ENCODE measurements around the gene SAG.

Gene SAG

DNA sequence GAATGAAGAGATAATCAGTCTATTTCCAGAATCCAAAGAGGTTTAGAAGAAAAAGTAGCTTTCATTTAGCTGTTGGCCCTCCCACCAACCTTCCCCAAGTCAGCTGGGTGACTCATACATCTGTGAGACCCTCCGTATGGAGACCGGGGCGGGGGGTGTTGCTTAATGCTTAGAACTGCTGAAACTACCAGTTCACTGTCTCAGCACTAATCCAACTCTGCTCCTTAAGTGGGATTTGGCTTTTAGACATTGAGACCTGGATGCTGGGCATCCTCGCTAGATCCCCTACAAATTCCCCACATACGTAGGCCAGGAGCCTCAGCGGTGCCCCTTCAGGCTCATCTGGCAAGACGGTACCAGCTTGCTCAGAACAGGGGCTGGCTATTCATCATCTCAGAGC lies at the start of gene SAG:
Gene SAG, plus strand, starts transcription at position 252 of the 400 bp plus-strand sequence. CDS start 1,374 bp downstream, outside the sequence.
- no peak for DNase-seq

DNA sequence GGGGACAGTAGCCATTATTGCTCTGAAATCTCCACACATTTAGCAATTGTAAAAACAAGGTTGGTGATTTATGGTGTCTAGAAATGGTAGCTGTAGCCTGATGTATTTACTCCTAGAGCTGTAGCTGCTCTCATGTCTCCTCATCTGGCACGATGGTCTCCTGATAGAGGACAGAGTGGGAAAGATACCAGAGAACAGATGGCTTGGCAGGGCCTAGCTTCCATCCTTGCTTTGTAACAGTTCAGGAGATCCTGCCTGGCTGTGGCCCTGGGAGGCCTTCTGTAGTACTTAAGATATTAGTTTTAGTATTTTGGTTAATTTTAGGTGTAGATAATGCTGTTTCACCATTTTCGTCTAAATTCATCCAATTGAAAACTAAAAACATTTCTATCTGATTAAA lies 49.4 kb upstream of the SAG start:
- DNase-seq = no peak

DNA sequence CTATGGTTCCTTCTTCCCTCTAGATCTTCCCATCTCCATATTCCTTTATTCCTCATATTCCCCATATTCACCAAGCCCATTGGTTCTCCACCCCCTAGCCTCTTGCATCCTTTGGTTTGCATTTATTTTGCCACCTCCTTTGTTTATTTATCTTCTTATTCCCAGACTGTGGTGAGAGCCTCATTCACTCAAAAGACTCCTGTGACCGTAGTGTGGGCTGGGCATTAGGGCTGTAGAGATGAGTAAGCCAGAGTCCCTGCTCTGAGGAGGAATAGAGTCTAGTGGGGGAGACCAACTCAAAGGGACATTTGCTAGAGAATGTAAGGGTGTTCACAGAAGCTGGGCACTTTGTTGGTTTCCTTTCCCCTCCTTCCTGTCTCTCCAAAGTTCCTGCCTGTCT lies 47.9 kb upstream of the SAG start:
- DNase-seq = no peak

DNA sequence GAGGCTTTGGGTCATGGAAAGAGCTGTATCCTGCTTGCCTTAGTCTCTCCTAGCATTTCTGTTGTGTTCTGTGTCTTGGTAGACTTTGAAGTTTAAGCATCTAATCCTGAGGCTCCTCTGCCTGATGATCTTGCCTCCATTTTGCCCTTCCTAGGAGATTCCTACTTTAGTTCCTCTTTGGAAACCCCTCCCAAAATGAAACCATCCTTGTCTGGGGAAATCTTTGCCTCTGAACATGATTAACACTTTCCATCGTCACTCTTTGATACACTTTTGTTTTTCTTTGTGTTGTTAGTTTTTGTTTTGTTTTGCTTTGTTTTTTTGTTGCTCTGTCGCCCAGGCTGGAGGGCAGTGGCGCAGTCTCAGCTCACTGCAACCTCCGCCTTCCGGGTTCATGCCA lies 47.0 kb upstream of the SAG start:
- DNase-seq = no peak

DNA sequence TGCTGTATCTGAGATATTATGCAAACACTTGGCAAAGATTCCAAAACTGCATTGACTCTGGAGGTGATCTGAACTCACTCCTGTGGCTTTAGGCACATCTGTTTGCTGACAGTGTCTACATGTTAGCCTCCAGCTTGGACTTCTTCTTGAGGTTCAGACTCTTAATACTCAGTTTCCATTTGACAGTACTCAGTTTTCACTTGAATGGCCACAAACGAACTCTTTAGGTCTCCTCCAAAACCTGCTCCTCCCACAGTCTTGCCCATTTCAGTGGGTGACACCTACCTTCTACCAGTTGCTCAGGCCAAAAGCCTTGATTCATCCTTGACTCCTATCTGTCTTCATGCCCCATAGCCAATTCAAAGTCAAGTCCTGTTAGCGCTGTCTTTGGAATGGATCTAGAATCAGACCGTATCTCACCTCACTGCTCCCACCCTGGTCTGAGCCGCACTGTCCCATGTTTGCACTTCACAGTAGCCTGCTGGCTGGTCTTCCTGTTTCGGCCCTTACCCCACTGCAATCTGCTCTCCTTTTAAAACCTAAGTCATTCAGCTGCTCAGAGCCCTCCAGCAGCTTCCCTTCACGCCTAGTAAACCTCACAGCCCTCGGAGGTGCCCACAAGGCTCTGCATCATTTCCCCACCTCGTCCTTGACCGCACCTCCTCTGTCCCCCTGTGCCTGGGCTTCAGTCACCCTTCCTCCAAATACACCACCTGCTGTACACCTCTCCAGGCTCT lies 45.6 kb upstream of the SAG start:
- no peak for DNase-seq

DNA sequence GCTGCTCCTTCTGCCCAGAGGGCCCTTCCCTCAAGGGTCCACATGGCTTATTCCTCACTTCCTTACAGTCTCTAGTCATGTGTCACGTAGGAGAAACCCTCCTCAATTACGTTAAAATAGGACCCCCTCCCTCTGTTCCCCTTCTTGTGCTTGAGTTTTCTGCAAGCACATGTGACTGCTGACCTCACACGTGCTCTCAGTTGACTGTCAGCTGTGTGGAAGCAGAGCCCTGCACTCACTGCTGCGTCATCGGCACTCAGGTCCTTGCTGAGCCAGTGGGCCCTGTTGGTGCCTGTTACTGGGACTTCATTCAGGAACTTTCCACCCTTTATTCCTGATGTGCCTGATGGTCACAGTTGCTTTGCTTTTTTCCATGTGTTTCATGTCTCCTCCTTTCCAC lies 45.1 kb upstream of the SAG start:
- DNase-seq = no peak

DNA sequence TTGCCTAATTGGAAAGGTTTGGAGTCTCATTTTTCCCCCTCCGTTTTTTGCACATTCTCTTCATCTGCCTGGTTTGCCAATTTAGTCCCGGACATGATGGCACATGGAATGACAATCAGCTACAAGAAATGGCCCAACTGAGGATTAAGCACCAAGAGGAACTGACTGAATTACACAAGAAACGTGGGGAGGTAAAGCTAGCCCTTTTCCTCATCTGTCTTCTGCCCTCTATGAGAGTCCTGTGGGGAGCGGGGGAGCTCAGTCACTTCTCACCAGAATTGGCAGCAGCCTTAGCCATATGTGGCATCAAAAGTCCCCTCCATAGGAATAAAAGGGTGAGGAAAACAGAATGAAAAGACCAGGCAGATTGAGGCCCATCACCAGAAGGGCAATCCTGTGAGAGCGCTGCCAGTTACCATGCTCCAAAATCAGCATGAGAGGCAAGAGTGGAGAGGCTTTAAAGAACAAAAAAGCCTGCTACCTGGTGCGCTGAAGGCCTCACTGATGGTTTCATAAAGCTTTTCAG lies 44.5 kb upstream of the SAG start:
- no peak for DNase-seq

DNA sequence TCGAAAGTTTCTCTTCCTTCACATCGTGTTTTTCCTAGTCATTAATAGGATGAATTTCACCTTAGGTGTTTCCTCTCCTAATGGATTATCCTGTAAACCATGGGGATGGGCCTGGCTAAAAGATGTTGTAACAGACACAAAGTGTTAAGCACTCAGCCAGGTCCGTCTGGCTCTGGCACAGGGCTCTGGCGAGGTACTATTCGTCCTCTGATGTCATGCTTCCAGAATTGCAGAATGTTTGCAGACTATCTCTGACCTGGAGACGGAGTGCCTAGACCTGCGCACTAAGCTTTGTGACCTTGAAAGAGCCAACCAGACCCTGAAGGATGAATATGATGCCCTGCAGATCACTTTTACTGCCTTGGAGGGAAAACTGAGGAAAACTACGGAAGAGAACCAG lies 42.9 kb upstream of the SAG start:
- DNase-seq = no peak

DNA sequence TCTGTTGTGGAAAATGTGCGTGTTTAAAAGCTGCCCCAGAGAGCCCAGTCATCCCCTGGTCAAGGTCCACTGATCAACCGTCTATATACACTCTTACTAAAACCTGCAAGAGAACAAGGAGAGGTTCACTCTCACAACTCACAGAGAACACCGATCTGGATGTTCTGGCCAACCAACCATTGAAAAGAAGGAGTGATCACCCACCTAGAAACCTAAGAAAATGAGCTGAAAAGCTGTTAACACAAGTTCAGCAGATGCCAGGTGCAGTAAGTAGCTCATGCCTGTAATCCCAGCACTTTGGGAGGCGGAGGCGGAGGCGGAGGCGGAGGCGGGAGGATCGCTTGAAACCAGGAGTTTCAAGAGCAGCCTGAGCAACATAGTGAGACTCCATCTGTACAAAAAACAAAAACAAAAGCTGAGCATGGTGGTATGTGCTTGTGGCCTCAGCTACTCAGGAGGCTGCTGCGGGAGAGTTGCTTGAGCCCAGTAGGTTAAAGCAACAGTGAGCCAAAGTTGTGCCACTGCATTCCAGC lies 41.7 kb upstream of the SAG start:
- no peak for DNase-seq

DNA sequence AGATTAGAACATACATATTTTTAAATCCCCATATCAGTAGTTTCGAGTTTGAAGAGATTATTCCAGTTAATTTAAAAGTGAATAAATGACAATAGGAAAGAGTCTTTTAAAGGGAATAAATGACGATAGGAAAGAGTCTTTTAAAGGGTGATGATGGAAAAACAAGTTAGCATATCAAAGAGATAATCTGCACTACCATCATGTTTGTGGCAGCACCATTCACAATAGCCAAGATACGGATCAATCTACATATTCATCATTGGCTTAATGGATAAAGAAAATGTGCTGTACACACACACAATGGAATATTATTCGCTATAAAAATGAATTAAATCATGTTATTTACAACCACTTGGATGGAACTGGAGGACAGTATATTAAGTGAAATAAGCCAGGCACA lies 41.1 kb upstream of the SAG start:
- DNase-seq = no peak

DNA sequence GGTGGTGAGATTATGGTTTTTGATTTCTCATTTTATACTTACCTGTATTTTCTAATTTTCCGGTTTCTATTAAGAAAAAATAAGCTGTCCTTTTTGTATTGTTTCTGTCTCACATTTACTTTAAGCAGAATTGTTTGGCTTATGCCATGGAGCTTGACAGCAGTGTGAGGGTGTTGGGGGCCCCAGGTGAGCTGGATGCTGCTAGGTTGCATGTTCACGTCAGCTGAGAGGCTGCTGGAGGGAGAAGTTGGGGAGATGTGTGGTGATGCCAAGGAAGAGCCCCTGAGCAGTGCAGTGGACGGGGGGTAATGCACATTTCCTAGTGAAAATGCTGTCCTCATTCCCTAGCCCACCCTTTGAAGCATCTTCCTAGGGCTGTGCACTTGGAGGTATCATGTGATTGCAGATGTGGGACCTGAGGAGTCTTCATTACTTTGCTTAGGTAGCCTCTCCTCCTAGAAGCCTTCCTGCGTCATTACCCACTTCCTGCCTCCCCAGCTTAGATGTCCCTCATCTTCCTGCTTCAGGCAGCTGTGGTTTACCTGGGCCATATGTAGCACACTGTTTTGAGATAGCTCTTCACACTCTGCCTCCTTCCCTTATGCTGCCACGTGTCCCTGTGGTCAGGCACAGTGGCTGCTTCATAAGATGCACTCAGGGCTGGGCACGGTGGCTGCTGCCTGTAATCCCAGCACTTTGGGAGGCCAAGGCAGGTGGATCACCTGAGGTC lies 39.9 kb upstream of the SAG start:
- DNase-seq = peak; percentile 79

DNA sequence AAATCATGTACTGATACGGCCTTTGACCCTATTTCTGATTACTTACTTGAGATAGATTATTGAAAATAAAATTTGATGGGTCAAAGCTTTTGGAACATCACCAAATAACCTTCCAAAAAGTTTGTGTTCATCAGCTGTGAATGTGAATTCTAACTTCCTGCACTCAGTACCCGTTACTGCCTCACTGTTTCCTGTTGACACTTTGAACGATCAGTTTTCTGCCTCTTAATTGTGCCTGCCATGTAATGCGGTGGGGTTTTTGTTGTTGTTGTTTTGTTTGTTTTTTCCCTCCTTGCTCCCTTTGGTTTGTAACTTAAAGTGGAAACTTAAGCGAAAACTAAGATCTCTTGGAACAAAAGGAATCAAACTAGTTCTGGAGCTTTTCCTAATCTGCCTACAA lies 37.2 kb upstream of the SAG start:
- no peak for DNase-seq

DNA sequence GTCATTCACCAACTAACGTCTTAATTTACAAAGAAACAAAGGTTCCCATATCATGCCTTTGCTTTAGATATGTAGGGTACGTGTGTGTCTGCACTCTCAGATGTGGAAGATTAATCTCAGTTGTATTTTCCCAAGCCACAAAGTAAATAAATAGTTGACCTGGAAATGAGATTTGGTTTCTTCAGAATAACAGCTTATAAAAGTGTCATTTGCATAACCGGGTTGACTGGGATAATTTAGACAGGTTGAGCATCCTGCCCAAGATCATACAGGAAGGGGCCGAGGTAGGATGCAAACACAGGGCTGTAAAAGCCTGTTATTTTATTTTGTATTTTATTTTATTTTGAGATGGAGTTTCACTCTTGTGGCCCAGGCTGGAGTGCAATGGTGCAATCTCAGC lies 36.7 kb upstream of the SAG start:
- no peak for DNase-seq

DNA sequence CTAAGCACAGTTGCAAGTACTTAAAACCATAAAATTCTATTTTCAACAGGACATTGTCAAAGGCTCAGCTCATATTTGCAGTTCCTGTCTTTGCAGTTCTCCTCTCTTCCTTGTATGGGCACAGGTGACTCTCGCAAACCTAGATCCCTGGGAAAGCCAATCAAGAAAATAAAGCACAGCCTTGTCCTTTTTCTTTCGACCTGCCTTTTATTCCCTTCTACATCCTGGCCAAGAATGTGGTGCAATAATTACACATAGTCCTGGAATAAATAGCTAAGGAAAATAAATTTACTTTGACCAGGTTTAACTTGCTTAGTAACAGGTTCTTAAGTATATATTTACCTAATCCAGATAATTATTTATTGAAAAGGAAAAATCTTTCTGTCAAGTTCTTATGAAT lies 35.9 kb upstream of the SAG start:
- DNase-seq = no peak

DNA sequence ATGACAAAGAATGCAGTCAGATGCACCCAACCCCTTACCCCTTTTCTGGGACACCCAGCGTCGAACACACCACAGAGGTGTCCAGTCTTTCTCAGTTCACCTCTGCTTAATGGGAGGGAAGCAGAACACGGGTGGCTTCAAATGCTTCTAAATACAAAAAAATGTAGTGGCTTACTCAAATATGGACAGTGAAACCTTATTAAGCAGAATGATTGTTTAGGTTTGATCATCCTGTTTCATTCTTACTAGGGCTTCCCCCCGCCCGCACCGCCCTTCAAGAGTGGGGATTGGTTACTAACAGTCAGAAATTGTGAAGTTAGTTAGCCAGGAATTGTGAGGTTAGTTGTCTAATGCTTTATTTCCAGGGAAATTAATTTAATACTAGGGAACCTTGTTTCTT lies 34.5 kb upstream of the SAG start:
- DNase-seq = peak; percentile 52

DNA sequence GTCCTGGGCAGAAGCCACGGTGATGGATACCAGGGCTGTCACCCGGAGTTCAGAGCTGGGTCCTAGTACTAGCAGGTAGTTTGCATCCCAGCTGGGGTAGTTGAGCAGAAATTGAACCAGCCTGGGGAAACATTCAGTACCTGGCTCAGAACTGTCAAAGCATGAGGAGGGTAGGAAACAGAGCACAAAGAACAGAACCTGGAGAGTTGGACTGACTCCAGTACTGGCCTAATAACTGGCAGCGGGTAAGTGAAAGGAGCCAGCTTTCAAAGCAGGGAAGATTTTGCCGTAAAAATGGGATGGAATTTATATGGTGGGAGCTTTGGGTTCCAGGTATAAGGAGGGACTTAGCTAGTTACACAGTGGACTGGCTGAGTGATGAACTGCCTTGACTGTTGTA lies 32.4 kb upstream of the SAG start:
- no peak for DNase-seq

DNA sequence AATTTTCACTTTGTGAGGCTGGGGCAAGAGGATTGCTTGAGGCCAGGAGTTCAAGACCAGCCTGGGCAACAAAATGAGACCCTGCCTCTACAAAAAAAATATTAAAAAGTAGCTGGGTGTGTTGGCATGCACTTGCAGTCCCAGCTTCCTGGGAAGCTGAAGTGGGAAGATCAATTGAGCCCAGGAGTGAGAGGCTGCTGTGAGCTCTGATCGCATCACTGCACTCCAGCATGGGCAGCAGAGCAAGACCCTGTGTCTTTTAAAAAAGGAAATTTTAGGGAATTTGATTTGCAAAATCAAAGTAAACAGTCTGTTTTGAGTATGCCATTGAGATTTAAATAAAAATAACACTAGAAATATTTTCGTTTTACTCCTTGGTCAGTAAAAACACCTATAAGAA lies 28.7 kb upstream of the SAG start:
- no peak for DNase-seq

DNA sequence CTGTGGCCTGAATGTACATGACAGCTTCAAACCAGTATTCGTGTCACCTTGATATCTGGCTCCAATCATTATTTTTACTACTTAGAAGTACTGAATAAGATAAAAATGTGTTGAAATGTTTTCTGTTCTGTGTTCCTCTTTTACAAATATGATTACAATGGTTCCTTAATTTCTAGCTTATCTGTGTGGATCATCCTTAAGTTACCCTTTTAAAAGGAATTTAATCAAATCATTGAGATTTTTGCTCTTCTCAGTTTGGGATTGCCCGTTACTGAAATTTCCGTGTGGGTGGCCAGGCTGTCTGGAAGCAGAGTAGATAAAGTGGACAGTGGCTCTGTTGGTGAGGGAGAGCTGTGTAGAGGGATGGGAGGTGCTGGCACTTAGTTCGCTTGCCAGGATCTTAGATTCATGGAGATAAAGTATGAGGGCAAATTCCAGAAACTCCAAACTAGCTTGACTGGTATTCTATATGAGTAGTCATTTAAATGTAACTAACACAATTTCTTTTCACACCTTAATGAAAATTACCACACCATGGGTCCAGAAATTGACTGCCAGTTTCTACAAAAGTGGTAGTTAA lies 27.4 kb upstream of the SAG start:
- DNase-seq = no peak

DNA sequence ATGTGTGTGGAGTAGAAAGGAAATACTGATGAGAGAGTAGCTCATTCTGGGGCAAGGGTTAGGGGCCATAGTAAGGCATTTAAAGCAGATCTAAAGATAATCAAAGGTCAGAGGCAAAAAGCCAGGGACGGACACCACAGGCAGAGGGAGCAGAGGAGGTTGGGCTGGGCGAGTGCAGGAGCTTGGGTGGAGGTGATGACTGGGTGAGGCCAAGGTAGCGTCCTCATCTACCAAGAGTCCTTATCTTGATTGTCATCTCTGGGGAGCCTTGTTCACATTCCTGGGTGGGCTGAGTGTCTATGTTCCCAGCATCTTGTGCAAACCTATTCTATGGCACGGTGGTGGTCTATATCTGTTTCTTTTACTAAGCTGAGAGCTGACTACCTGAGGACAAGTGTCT lies 26.1 kb upstream of the SAG start:
- DNase-seq = no peak

DNA sequence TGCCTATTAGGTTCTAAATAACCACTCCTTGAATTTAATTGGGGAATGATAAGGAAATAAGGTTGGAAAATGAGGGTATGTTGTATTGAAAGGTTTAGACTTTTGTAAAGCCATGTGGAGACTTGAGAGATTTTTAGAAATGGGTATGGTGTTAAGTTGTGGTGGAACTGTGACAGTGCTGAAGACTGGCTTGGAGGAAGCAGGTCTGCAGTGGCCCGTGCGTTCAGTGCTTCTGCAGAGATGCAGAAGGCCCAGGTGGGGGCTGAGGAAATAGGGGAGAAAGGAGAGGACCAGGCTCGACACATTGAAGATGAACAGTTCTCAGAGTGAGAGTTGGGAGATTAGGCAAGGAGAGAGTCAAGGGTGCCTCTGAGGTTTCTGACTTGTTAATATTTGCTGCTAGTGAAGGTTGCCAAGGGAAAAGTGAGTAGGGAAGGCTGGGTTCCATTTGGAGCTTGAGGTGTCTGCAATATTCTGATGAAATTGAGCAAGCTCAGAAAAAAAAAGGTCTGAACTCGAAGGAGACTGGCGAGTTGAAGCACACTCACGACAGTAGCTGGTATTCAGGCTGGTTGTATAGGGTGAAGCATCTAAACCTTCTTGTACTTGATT lies 25.5 kb upstream of the SAG start:
- DNase-seq = no peak

DNA sequence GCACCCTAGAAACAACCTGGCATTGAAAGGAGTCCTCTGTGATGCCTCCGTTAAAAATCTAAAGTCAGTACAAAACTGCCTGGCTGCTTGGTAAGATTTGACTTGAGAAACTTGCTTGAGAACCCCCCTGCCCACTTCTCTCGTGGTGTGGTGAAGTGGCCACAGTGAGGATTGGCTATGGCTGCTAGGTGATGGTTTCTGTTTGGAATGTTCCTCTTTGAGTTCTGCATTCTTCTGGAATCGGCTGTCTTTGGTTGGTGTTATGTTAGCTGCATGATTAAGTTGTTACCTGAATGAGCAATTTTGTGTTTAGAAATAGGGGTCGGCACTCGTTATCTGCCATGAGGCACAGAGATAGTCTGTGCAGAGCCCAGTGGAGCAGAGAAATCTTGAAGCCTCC lies 21.7 kb upstream of the SAG start:
- DNase-seq = no peak

DNA sequence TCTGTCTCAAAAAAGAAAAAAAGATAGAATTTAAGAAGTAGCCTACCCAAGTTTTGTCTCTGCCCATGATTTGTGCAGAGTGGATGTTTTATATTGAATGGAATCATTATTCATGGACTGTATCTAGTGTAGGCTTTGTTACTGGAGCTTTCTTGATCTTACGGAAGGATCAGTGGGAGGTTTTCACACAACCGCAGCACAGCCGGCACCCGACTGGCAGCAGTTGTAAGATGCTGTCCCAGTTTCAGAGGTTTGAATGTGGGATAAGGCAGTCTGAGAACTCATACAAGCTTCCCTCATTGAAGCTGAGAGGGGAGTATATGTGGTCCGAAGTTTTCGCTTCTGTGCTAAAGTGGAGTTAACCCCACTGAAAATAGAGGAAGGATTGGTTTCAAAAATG lies 19.7 kb upstream of the SAG start:
- DNase-seq = no peak

DNA sequence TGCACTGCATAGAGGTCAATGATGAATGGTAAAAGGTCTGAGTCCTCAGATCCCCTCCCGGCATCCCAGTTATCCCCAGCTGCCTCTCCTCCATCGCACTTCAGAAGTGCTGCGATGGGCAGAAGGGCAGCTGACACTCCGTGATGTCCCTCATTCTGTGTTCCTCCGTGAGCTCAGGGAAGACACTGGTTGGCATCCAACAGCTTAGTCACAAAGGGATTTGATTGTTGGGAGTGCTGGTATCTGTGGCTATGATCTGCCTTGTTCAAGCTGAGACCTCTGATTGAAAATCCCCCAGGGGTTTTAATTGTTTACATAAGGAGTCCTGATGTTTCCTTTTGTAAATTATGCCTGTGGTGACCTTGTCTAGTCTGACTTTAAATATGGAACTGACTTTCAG lies 19.0 kb upstream of the SAG start:
- DNase-seq = no peak

DNA sequence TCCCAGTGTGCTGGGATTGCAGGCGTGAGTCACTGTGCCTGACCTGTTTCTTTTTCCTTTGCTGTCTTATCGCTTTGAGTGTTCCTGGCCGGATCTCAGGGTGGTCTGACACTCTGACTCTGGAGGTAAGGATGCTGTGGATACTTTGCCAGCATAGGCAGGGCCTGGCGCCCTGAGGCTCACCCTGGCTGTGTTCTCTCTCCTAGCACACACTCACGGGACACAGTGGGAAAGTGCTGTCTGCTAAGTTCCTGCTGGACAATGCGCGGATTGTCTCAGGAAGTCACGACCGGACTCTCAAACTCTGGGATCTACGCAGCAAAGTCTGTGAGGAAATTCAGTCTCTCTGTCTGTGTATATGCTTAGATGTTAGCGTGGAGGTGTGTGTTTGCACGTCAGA lies 18.0 kb upstream of the SAG start:
- DNase-seq = no peak
